Stimulated activated CD8-positive, alpha-beta memory T cell treated with anti-CD3 and anti-CD28 coated beads, Interleukin-15, amount 100 ng/mL, for 1 hour (primary cell): ENCODE results near the gene DTX1.
A peak's percentile ranks its signal among the peaks of the same experiment; 100 is the strongest.

Experiments
- DNase-seq: peaks from one replicate; pipeline ENCODE4 v3.0.0-alpha.2; 2020; ENCODE audit warnings: low read depth

DTX1 gene

DNA sequence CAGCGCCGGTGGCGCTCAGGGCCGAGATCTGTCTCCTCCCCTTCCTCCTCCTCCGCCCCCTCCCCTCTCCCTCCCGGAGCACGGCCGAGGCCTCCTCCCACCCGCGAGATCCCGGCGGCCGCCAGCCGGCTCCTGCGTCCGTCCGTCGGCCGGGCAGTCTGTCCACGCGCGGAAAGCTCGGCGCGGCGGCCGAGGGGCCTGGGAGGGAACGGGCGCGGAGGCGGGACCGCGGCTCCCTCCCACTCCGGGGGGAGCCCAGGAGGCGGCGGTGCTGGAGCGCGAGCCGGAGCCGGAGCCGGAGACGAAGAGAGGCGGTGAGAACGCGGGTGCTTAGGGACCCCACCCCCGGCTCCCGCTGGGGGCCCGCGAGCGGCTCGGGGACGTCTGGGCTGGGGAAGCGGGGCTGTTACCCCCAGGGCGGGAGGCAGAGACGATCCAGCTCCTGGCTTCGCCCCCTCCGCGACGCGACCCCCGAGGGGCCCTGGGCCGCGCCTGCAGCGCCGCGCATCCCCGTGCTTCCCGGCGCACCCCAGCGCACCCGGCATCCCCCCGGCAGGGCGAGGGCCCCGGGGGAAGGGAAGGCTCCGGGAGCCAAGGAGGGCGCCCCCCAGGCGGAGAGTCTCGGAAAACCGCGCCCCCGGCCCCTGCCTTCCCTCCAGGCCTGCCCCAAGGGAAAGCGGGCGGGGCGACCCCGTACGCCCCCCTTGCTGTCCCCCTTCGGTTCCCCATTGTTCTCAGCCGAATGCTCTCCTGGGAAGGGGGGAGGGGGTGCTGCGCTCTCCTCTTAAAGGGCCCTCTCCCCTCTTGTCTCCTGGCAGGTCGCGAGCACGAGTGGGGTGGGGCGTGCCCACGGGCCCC lies at the start of gene DTX1:
TSS of gene DTX1 (plus strand) at position 100 of the 858 bp plus-strand sequence. CDS start 1,463 bp downstream, outside the sequence.
- DNase-seq, result no peak

- DNase-seq, result no peak
These were observed 49.4 kb upstream of the DTX1 start for GRCh38 chr12:113007166-113007565.

GRCh38 chr12:113010701-113011100 lies 45.8 kb upstream of the DTX1 start:
- DNase-seq, result no peak

GRCh38 chr12:113014565-113014964 lies 42.0 kb upstream of the DTX1 start:
- DNase-seq, result no peak

DNA sequence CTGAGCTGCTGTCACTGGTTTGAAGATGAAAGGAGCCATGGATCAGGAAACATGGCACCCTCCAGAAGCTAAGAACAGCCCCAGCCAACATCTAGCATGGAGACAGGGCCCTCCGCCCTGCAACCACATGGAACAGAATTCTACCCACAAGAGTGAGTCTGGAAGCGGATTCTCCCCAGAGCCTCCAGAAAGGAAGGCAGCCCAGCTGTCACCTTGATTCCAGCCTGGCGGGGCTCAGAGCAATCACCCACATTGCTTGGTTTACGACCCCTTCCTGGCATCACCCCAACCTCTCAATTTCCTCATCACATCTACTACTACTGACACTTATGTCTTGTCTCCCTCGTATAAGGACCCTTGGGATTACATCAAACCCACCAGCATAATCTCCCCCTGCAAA lies 39.7 kb upstream of the DTX1 start:
- DNase-seq, result no peak

DNA sequence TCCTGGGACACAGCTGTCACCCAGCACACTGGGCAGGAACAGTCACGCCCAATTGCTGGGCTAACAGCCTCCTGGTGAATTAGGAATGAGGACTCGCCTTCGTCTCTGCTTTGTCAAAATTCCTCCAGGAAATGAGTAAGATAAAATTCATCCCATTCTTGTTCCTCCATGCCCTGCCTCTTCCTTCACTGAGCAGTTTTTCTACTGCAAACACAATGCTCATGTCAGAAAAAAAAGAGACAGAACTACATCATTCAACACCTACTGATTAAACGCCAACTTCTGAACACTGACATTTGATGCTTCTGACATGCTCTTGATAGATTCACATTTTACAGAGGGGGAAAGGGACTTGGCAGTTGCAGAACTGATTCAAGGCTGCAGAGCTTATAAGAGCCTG lies 37.5 kb upstream of the DTX1 start:
- no peak for DNase-seq

DNA sequence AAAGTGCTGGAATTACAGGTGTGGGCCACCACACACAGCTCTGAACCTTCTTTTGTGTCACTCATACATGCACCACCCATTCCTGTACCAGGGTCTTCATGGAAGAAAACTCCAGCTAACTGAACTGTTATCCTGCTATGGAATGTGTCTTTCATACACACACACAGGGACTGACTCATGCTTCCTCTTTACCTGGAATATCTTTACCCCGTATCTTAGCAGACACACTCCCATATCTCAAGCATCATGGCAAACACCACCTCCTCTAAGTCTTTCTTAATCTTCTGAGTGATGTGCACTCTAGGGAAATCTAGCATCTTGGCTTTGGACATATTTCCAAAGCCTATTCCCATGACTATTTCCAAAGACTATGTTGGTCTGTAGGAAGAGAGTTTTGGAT lies 35.0 kb upstream of the DTX1 start:
- no peak for DNase-seq

DNA sequence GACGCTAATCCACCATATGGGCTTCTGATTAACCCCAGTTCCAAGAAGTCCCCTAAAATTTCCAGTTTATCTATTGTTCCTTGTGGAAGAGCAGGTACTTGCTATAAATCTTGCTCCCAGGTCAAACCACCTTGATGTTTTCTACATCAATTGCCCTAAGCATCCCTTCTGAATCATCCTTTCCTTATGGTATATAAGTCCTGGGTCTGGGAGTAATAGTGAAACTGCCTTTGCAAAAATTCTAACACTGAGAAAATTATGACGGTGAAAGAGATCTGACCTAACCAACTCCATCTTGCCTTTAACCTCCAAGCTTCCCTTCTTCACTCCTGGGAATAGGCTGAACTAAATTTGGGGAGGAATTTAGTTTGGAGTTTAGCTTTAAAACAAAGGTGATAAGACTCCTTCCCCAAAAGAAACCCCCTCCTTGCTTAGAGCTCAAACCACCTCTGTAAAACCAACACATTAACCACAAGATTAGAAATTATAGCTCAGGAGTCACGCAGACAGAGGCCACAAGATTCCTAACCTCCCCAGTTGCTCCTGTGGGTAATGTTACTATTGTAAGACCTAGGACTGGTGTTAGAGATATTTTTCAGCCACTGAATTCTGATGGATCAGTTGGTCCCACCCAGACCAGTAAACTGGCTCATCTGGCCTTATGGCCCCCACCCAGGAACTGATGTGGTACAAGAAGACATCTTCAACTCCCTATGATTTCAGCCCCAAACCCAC lies 33.8 kb upstream of the DTX1 start:
- no peak for DNase-seq

DNA sequence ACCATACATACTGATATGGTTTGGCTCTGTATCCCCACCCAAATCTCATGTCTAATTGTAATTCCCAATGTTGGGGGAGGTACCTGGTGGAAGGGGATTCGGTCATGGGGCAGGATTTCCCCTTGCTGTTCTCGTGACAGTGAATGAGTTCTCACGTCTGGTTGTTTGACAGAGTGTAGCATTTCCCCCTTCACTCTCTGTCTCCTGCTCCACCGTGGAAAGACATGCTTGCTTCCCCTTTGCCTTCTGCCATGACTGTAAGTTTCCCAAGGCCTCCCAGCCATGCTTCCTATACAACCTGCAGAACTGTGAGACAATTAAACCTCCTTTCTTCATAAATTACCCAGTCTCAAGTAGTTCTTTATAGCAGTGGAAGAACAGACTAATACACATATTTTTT lies 28.8 kb upstream of the DTX1 start:
- DNase-seq, result no peak

GRCh38 chr12:113030875-113031525 lies 25.5 kb upstream of the DTX1 start:
- DNase-seq, result no peak

GRCh38 chr12:113039911-113040445 lies 16.6 kb upstream of the DTX1 start:
- no peak for DNase-seq

DNA sequence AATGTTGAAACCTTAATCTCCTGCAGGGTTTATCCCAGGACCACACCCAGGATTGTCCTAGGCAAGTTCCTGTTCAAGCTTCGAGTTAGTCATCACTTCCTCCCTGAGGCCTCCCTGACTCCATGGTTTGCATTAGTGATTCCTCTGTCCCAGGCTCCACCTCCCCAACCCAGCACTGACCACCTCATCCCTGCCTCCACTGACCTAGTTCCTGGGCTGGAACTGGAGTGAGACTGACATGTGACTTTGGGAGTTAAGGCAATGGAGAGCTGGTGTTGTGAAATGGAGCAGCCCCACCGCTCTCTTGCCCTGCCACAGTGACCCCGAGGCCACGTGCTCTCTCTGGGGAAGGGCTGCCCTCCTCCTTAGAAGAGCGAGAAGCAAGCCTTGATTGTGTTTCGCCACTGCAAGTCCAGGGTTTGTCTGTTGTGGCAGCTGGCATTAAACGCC lies 15.8 kb upstream of the DTX1 start:
- DNase-seq, result no peak

- DNase-seq, result no peak
These were observed 15.0 kb upstream of the DTX1 start for GRCh38 chr12:113041560-113041959.

DNA sequence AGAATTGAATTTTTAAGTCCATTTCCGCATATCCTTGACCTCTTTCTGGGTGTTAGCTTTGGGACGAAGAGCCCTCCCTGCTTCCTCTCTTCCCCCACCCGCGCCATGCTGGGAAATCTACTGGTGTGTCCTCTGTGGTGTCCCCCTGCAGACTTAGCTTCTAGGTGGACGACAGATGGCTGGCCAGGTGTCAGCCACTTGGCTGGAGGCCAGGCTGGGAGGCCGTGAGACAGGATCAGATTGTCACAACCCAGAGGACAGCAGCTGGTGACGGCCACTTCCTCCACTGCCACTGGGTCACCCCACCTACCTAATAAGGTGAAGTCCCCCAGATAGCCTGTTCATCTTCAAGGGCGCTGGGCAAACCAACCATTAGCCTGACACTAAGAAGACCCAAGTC lies 13.3 kb upstream of the DTX1 start:
- no peak for DNase-seq

GRCh38 chr12:113044516-113044915 lies 12.0 kb upstream of the DTX1 start:
- no peak for DNase-seq

- peak; percentile 31 for DNase-seq
These were observed 7.8 kb upstream of the DTX1 start for GRCh38 chr12:113048716-113049127.

DNA sequence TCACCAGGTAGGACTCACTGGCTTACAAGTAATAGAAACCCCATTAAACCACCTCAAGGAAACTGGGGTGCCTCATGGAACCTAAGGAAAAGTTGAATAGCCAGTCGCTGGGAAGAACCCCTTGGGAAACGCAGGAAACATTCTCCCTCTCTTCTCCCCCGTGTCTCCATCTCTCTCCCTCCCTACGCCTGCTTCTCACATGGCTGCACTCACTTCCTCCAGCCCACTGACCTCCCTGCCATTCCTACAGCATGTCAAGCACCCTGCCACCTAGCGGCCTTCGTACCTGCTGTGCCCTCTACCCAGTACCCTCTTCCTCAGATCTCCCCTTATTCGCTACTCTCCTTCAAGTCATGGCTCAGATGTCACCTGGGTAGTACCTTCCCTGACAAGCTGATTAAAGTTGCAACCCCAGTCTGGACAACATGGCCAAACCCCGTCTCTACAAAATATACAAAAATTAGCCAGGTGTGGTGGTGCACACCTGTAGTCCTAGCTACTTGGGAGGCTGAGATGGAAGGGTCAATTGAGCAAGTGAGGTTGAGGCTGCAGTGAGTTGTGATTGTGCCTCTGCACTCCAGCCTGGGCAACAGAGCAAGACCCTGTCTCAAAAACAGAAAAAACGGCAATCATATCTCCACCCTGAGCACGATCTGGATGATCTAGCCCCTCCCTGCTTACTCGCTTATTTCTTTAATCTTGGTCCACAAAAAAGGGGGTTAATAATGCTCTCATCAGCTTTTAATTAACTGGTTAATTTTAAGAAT lies 6.4 kb upstream of the DTX1 start:
- no peak for DNase-seq

GRCh38 chr12:113050795-113051194 lies 5.7 kb upstream of the DTX1 start:
- no peak for DNase-seq

- DNase-seq, result no peak
These were observed 4.8 kb upstream of the DTX1 start for GRCh38 chr12:113051759-113052158.

DNA sequence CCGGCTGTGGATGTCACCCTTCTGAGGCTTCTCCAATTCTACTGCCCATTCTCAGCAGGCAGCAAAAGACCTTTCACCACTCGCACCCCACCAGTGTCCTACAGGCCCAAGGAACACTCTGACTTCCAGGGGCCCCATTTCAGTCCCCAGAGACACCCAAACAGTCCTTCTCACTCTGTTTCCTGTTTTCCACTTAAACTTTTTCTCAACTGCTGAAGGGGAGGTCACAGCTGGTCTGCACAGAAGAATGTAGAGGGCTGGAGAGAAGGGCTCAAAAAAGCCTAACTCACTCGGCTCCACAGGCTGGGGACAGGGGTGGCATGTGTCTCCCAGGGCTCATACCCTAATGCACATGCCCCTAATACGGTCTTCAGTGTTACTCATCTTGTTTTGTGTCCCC lies 4.2 kb upstream of the DTX1 start:
- DNase-seq, result no peak

DNA sequence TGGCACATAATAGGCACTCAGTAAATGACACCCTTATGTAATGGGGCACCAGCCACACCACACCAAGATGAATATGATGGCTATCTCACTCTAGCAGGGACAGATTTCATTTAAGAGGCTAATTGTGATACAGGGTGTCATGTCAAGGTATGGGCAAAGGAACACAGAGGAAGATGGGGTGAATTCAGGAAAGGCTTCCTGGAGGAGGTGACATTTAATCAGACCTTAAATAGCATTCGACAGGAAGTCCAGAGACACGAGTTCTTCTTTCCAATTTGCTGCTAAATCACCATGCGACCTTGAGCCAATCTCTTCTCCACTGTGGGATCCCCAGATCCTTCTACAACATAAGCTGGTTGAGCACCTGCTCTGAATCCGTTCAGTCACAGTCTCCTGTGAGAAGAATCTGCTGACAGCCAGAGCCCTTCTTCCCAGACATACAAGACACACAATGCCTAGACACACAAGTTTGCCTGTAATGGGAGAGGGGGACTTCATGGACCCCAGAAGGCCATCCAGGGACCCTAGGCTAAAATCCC lies 1.5 kb upstream of the DTX1 start:
- no peak for DNase-seq
